Right renal cortex interstitium (tissue), 3 donors: ENCODE data around the gene MACROD2. TPM values are rescaled to one million over a fixed set of nuclear protein-coding genes. Genes with fewer than 3 reads are reported as not detected.
A peak's percentile ranks its signal among the peaks of the same experiment; 100 is the strongest.
"Not testable (repeated sequence)": the region's sequence is repeated elsewhere in the genome, so short reads cannot be mapped to it uniquely, and the experiment has no call there.

Experiments
- DNase-seq, 3 donors: peaks; one replicate each; pipeline ENCODE4 v3.0.0-alpha.2; 2013; ENCODE audit warnings: low read depth in 3 of 3, low spot score in 2 of 3
- polyA plus RNA-seq, 3 donors: library from polyadenylated mRNA; unstranded; fragments of 120-200 nt; gene quantifications; one replicate each; pipeline ENCODE4 v1.2.1, GENCODE V29; 2013; ENCODE audit not compliant: insufficient read length in 3 of 3

Gene MACROD2
- polyA plus RNA-seq, 3 donors: 14.4 to 15.6 (median 14.5) TPM

DNA sequence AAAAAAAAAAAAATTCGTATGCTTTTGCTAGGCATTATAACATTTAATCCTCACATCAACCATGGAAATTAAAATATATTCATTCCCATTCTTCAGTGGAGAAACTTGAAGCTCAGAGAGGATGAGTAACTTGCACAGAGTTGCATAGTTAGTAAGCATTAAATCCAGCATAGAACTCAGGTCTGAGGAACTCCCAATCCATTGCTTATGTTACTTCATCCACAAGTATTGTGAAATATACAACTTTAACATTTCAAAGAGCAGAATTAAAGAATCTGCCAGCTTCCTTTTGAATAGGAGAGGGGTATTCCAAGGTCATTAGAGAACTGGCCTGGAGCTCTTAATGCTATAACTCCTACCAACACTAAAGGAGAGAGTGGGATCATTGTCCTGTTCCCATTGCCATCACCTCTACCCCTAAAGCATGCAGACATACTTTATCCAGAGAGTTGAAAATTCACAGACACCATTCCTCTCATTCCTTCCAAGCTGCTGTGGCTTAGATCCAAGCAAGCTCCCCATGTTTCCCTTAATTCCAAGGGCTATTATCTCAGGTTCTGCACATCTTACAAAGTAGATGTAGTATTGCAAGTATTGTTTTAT, 250.2 kb downstream of the MACROD2 start:
- DNase-seq: no peak

DNA sequence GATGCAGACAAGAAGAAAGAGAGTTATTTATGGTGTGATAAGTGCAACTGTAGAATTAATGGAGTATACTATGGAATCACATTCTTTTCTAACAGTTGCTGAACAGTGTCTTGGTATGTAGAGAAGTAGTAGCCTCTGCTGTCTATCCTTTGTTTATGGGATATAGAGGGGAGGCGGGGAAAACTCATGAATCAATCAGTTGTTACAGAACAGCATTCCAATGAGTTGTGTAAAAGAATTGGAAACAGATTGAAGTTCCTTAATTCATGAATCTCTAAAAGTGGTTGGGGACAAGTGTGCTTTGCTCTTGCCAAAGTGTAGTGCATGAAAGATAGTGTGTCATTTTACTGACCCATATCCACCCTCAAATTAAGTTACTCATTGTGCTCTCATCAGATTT, 264.4 kb downstream of the MACROD2 start:
- DNase-seq: peak in 1 of 3 donors; percentile 4

DNA sequence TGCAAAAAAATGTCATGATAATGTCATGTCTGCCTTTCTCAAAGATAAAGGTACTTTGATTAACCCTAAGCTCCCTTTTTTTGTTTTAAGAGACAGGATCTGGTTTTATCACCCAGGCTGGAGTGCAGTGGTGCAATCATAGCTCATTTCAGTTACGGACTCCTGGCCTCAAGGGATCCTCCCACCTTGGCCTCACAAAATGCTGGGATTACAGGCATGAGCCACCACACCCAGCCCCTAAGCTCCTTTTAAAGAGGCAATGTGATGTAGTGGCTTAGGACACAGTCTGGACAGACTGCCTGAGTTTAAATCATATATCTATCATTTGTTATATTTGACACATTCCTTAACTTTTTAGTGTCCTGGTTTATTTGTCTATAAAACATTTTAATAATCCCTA, 265.1 kb downstream of the MACROD2 start:
- DNase-seq: no peak

DNA sequence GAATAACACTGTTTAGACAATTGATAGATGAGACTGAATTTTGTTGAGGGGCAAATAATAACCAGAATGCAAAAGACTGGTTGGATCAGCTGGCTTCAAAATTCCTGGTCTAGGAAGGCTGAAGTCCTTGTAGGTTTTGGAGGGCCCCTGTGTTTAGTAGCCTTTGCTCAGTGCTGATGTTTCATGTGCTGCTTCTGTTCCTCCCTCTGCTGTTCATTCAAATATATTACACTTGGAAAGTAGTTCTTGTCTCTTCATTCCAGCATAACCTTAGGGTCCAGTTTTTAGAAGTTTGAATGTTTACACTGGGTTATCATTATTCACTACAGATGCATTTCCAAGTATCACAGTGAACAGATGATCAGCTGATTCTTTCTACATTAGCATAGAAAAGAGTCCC, 269.6 kb downstream of the MACROD2 start:
- no peak for DNase-seq

DNA sequence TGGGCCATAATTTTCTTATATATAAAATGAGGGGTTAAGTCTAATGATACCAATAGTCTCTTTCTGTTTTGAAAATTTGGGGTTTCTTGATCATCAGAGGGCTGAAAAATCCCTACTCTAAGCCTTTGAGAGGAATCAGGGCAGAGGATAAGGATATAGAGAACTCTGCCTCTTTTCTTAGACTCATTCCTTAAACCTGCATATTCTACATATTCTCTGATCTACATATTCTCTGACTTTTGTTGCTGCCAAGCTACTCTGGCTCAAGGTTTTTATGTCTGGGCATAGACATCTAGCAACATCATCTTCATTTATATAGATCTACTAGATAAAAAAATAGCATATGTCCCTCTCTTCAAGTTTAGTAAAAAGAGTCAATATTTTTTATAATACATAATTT, 270.9 kb downstream of the MACROD2 start:
- DNase-seq: no peak

DNA sequence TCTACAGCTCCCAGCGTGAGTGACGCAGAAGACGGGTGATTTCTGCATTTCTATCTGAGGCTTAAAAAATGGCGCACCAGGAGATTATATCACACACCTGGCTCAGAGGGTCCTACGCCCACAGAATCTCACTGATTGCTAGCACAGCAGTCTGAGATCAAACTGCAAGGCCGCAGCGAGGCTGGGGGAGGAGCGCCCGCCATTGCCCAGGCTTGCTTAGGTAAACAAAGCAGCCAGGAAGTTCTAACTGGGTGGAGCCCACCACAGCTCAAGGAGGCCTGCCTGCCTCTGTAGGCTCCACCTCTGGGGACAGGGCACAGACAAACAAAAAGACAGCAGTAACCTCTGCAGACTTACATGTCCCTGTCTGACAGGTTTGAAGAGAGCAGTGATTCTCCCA, 275.4 kb downstream of the MACROD2 start:
- not testable (repeated sequence) for DNase-seq

DNA sequence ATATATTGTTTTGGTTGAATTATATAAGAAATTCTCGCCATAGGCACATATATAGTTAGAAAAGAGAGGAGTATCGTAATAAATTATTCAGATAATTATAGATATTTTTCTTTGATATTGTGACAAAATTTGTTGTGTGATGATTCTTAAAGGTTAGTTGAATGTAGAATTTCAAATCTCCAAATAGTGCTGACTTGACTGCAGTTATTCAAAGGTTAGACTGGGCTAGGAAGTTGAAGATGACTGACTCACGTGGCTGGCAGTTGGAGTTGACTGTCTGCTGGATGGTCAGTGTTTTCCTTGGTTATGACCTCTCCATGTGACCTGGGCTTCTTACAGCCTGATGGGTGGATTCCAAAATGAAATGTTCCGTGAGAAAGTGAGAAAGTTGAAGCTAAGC, 286.8 kb downstream of the MACROD2 start:
- no peak for DNase-seq

GRCh38 chr20:14284443-14284842, 289.1 kb downstream of the MACROD2 start:
- DNase-seq: no peak

- no peak for DNase-seq
Observed at GRCh38 chr20:14288341-14289330, 293.3 kb downstream of the MACROD2 start.

DNA sequence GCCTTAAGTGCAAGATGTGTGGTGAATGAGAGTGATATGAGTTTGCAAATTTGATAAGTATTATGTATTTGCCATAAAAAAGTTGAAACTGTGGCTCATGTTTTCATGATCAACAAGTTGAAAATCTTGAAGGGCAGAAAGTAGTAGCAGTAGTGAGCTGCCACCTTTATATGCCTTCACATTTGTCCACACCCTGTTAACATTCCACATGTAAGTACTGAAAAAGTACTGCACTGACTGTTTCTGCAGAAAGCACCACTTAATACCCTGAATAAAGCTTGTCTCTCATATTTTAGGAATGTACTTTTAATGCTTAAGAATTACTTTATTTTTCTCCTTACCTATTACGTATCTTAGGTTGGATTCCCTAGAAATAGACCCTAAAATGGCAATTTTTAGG, 296.2 kb downstream of the MACROD2 start:
- DNase-seq: no peak

DNA sequence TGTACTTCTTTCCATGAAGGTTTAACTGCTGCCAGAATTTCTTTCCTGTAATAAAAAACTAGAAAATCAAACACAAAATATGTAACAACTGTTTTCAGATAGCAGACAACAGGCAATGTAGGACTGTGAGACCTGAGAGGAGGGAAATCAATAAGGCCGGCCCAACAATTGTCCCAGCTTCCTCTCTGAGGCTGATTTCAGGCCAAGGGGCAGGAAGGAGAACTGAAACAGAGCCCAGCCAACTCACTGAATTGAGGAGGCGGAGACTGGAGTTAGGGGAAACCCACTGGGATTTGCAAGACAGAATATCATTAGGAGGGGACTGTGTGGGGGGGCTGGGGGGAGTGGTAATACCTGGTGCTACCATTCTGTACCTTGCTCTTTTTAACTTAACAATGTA, 299.9 kb downstream of the MACROD2 start:
- no peak for DNase-seq

- DNase-seq: no peak
Observed at GRCh38 chr20:14295770-14296309, 300.5 kb downstream of the MACROD2 start.

DNA sequence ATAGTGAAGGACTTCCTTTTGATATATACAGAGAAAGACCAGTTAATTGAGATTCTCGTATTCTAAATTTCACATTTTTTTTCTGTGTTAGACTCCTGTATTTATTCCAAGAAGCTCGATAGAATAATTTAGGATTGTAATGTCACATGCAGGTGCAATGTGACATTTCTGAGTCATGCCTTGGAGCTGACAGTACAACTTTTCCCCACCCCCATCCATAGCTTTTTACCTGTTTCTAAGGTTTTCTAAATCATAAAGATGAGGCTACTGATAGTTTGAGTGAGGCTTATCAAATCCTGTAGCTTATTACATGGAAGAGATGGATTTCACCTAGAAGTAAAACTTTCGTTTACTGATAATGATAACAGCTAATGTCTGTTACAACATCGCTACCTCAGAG, 304.5 kb downstream of the MACROD2 start:
- DNase-seq: no peak

GRCh38 chr20:14303106-14303505, 307.8 kb downstream of the MACROD2 start:
- no peak for DNase-seq

DNA sequence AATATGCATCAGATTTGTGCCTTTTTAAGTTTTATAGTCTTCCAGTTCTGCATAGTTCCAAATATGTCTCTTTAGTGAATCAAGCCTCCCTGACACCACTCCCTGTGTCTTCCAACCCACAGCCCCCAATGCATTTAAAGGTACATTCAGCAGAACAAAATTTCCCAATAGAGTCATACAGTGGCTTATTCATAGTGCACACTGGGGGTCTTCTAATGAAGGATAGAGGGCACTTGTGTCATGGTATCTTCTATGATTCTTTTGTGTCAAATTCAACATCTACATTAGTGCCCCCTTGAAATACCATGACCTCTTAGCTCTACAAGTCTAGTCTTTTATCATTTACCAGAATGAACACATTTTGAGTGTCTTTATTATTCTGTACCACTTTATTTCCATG, 308.3 kb downstream of the MACROD2 start:
- DNase-seq: no peak

DNA sequence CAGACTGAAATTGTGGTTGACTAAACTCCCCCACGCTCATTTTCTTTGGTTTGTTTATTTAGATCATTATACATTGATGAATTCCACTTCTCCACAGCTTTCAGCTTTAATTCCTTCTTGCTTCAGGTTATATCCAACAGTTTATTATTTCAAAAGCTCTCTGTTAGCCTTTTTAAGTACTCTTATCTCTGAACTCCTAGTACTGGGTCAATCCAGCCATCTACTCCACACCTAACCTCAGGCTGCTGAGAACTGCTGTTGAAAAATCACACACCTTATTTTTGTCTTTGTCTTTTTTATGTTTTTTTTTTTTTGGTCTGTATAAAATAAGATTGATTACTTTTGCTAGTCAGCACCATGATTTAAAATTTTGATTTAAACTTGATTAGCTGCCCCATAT, 309.2 kb downstream of the MACROD2 start:
- DNase-seq: no peak

- DNase-seq: no peak
Observed at GRCh38 chr20:14307956-14308355, 312.6 kb downstream of the MACROD2 start.

- no peak for DNase-seq
Observed at GRCh38 chr20:14310977-14311627, 315.8 kb downstream of the MACROD2 start.

GRCh38 chr20:14312001-14312400, 316.7 kb downstream of the MACROD2 start:
- no peak for DNase-seq

- no peak for DNase-seq
Observed at GRCh38 chr20:14313341-14314020, 318.2 kb downstream of the MACROD2 start.

- no peak for DNase-seq
Observed at GRCh38 chr20:14319704-14320103, 324.4 kb downstream of the MACROD2 start.
